Activated CD4-positive, alpha-beta T cell treated with anti-CD3 and anti-CD28 coated beads for 24 hours (primary cell): ENCODE data around the gene IQSEC1.

Experiments used
- DNase-seq, 2 donors: peaks; one replicate each; pipeline ENCODE4 v3.0.0-alpha.2; 2020; ENCODE audit warnings: low read depth in 2 of 2

Gene IQSEC1

GRCh38 chr3:13016083-13016720 is 57.0 kb downstream of the IQSEC1 start:
- peak in 1 of 2 donors; percentile 23 for DNase-seq

- DNase-seq, result peak in 1 of 2 donors; percentile 45
Observed at GRCh38 chr3:13015286-13016082, 57.7 kb downstream of the IQSEC1 start.

- no peak for DNase-seq
Observed at GRCh38 chr3:13014755-13015285, 58.4 kb downstream of the IQSEC1 start.

GRCh38 chr3:13013994-13014754 is 59.1 kb downstream of the IQSEC1 start:
- peak in 1 of 2 donors; percentile 30 for DNase-seq

GRCh38 chr3:13013566-13013965 is 59.7 kb downstream of the IQSEC1 start:
- no peak for DNase-seq

GRCh38 chr3:13013151-13013561 is 60.1 kb downstream of the IQSEC1 start:
- no peak for DNase-seq

GRCh38 chr3:13012221-13012691 is 61.0 kb downstream of the IQSEC1 start:
- DNase-seq, result peak in 1 of 2 donors; percentile 24

GRCh38 chr3:13011573-13012220 is 61.5 kb downstream of the IQSEC1 start:
- DNase-seq, result peak; percentile 73 to 75

GRCh38 chr3:13010780-13011572 is 62.3 kb downstream of the IQSEC1 start:
- no peak for DNase-seq

GRCh38 chr3:13009946-13010315 is 63.3 kb downstream of the IQSEC1 start:
- no peak for DNase-seq

- peak in 1 of 2 donors; percentile 31 for DNase-seq
Observed at GRCh38 chr3:13009132-13009945, 63.9 kb downstream of the IQSEC1 start.

GRCh38 chr3:13008155-13008995 is 64.9 kb downstream of the IQSEC1 start:
- DNase-seq, result no peak

GRCh38 chr3:13007251-13007941 is 65.8 kb downstream of the IQSEC1 start:
- DNase-seq, result no peak

- DNase-seq, result no peak
Observed at GRCh38 chr3:13006216-13006990, 66.8 kb downstream of the IQSEC1 start.

GRCh38 chr3:13005301-13005700 is 67.9 kb downstream of the IQSEC1 start:
- no peak for DNase-seq

- no peak for DNase-seq
Observed at GRCh38 chr3:13004376-13004775, 68.9 kb downstream of the IQSEC1 start.

GRCh38 chr3:13003608-13004007 is 69.6 kb downstream of the IQSEC1 start:
- no peak for DNase-seq
